PC-3 (cell line): ENCODE results near the gene MORC1. TPM values are rescaled to one million over a fixed set of nuclear protein-coding genes. Genes with fewer than 3 reads are reported as not detected.

Experiments
- ATAC-seq: fragments of 200-7000 bp; cut with Tn5 transposase; 2 replicates; pipeline ENCODE4 v1.9.1; 2020; ENCODE audit warnings: mild to moderate bottlenecking, moderate library complexity
- BruUV-seq: library from RNA; stranded (reverse); fragments of 400-500 nt; replicated peaks from 2 replicates; lab custom pipeline; 2021; lab: Mats Ljungman, UMichigan
- CTCF ChIA-PET: fragments of 300-600 bp; sonication (Branson Sonifier 250); formaldehyde crosslinking; loops from one replicate; lab custom pipeline; 2022; ENCODE audit warnings: antibody characterized with exemption; lab: Charles Lee
- POLR2A ChIA-PET: fragments of 300-600 bp; sonication (Branson Sonifier 250); formaldehyde crosslinking; loops from one replicate; lab custom pipeline; 2022; ENCODE audit warnings: antibody characterized with exemption; ENCODE audit not compliant: unreplicated experiment; lab: Charles Lee
- DNase-seq: peaks from one replicate; pipeline ENCODE4 v3.0.0-alpha.2; 2015
- H2AFZ ChIP-seq: fragments of 300-600 bp; sonication (generic); 2 replicates; pipeline ENCODE4 v1.6.0; 2016; ENCODE audit warnings: antibody characterized with exemption, low read length
- H3F3A ChIP-seq: fragments of 300-600 bp; sonication (generic); one replicate; pipeline ENCODE4 v1.6.0; 2017; ENCODE audit warnings: antibody characterized with exemption, low read length, control low read depth, mild to moderate bottlenecking; ENCODE audit not compliant: unreplicated experiment
- H3K27ac ChIP-seq: fragments of 300-600 bp; sonication (generic); 2 replicates; pipeline ENCODE4 v1.5.1; 2016; ENCODE audit warnings: mild to moderate bottlenecking, low read length
- H3K27me3 ChIP-seq: fragments of 300-600 bp; sonication (generic); 2 replicates; pipeline ENCODE4 v1.6.1; 2016; ENCODE audit warnings: low read length, mixed read lengths
- H3K36me3 ChIP-seq: fragments of 300-600 bp; sonication (generic); 2 replicates; pipeline ENCODE4 v1.6.1; 2016; ENCODE audit warnings: low read depth, mixed run types, low read length, mixed read lengths
- H3K4me1 ChIP-seq: fragments of 300-600 bp; sonication (generic); 2 replicates; pipeline ENCODE4 v1.5.1; 2016; ENCODE audit warnings: low read length; ENCODE audit not compliant: insufficient read depth
- H3K4me2 ChIP-seq: fragments of 300-600 bp; sonication (generic); 2 replicates; pipeline ENCODE4 v1.6.0; 2016; ENCODE audit warnings: low read length
- H3K4me3 ChIP-seq: fragments of 300-600 bp; sonication (generic); 2 replicates; pipeline ENCODE4 v1.5.1; 2016; ENCODE audit warnings: mild to moderate bottlenecking, low read length, mixed read lengths
- H3K79me2 ChIP-seq: fragments of 300-600 bp; sonication (generic); 2 replicates; pipeline ENCODE4 v1.6.1; 2017; ENCODE audit warnings: low read length, mixed read lengths
- H3K9ac ChIP-seq: fragments of 300-600 bp; sonication (generic); 2 replicates; pipeline ENCODE4 v1.6.0; 2016; ENCODE audit warnings: mild to moderate bottlenecking, low read length
- H3K9me2 ChIP-seq: fragments of 300-600 bp; sonication (generic); replicated peaks from 2 replicates; pipeline ENCODE4 v1.6.1; 2016; ENCODE audit warnings: mixed run types, low read length, mixed read lengths
- H3K9me3 ChIP-seq: fragments of 300-600 bp; sonication (generic); 2 replicates; pipeline ENCODE4 v1.6.1; 2016; ENCODE audit warnings: low read length, mixed read lengths
- H4K20me1 ChIP-seq: fragments of 300-600 bp; sonication (generic); 2 replicates; pipeline ENCODE4 v1.6.1; 2016; ENCODE audit warnings: low read length, mixed read lengths
- EZH2 ChIP-seq: fragments of 300-600 bp; sonication (generic); IDR thresholded peaks from one replicate; pipeline ENCODE4 v1.6.1; 2017; ENCODE audit warnings: antibody characterized with exemption, mild to moderate bottlenecking, low read length; ENCODE audit not compliant: unreplicated experiment
- EZH2phosphoT487 ChIP-seq: fragments of 300-600 bp; sonication (generic); IDR thresholded peaks from 2 replicates; pipeline ENCODE4 v1.6.1; 2018; ENCODE audit warnings: mild to moderate bottlenecking, antibody characterized with exemption, low read length, borderline replicate concordance
- intact Hi-C: fragments of 100-400 bp; cut with micrococcal nuclease; formaldehyde crosslinking; loops from 2 replicates; pipeline ENCODE4 v1.9.0; 2023
- total RNA-seq: library from RNA; depleted of rRNA; stranded (reverse); fragments of >200 nt; gene quantifications from 2 replicates; pipeline ENCODE4 v1.2.3, GENCODE V29; 2014
- TF ChIP-seq, protein P1 (sequence below): fragments of 300-600 bp; sonication (generic); conservative IDR thresholded peaks from 2 replicates; pipeline ENCODE4 v1.5.1; 2017; ENCODE audit warnings: antibody characterized with exemption, low read depth, mild to moderate bottlenecking, low read length

Gene MORC1
- total RNA-seq, 1 experiment from 2014 or later: not detected

DNA sequence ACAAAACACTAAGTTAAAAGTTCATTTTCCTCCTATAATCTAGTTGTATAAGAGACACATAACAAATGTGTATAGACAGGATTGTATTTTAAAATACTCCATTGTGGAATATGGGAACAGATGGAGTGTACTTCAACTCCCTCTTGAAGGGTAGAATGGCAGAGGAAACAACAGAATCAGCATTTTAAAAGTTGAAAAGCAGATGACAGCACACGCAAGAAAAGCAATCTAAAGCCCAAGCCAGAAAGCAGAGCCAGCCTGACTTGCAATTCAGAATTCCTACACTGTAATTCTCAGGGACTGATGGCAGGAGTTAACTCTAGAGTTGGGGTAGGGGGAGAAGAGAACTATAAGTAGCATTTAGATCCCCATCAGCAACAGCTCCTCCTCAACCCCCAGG, 22.8 kb downstream of the MORC1 start:
- H2AFZ ChIP-seq: no peak overlapping the region
- H3K27me3 ChIP-seq: peaks cover 22% of the 10 kb centered on the region
- H4K20me1 ChIP-seq: no peaks in the 10 kb centered on the region
- intact Hi-C loops: no loop called here
- no peak overlapping the region for H3K27ac ChIP-seq
- no peak for ATAC-seq
- H3K9ac ChIP-seq: no peak overlapping the region
- no peak overlapping the region for H3K4me3 ChIP-seq
- ChIA-PET POLR2A (no interaction called here), CTCF (no interaction called here)
- BruUV-seq: no TSS peak
- H3K9me3 ChIP-seq: no peaks in the 10 kb centered on the region
- no peaks in the 10 kb centered on the region for H3K9me2 ChIP-seq
- H3K4me2 ChIP-seq: no peak overlapping the region
- no peaks in the 10 kb centered on the region for H3F3A ChIP-seq
- no peaks in the 10 kb centered on the region for H3K36me3 ChIP-seq
- TF ChIP-seq EZH2phosphoT487: no peak
- no peak for TF ChIP-seq EZH2
- TF ChIP-seq, protein P1, sequence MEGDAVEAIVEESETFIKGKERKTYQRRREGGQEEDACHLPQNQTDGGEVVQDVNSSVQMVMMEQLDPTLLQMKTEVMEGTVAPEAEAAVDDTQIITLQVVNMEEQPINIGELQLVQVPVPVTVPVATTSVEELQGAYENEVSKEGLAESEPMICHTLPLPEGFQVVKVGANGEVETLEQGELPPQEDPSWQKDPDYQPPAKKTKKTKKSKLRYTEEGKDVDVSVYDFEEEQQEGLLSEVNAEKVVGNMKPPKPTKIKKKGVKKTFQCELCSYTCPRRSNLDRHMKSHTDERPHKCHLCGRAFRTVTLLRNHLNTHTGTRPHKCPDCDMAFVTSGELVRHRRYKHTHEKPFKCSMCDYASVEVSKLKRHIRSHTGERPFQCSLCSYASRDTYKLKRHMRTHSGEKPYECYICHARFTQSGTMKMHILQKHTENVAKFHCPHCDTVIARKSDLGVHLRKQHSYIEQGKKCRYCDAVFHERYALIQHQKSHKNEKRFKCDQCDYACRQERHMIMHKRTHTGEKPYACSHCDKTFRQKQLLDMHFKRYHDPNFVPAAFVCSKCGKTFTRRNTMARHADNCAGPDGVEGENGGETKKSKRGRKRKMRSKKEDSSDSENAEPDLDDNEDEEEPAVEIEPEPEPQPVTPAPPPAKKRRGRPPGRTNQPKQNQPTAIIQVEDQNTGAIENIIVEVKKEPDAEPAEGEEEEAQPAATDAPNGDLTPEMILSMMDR: no peak
- no peak for DNase-seq
- H3K79me2 ChIP-seq: no peaks in the 10 kb centered on the region
- no peaks in the 10 kb centered on the region for H3K4me1 ChIP-seq

DNA sequence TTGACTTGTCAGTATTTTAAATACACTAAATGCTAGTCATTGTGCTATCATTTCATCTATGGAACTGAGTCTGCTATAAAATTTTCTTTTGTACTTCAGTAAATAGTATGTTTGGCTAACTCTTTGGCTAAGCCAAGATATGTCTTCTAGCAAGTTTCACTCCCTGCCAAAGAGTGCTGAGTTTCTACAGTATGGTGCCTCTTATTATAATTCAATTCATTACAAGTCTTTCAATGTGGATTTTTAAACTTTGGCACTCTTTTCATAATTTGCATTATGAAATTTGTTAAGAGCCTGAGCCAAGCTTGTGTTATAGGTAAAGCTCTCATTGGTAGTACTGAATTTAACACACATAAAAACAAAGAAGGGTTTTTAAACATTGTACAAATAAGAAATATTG, 24.4 kb downstream of the MORC1 start:
- ATAC-seq (no peak), DNase-seq (no peak)
- intact Hi-C loops: no loop called here
- H2AFZ ChIP-seq: no peak overlapping the region
- H3K4me3 ChIP-seq: no peak overlapping the region
- no TSS peak for BruUV-seq
- no peaks in the 10 kb centered on the region for H3K9me2 ChIP-seq
- H3F3A ChIP-seq: no peaks in the 10 kb centered on the region
- no peak overlapping the region for H3K27ac ChIP-seq
- no peaks in the 10 kb centered on the region for H4K20me1 ChIP-seq
- no peak overlapping the region for H3K9ac ChIP-seq
- no peaks in the 10 kb centered on the region for H3K79me2 ChIP-seq
- no peaks in the 10 kb centered on the region for H3K9me3 ChIP-seq
- H3K36me3 ChIP-seq: no peaks in the 10 kb centered on the region
- H3K4me1 ChIP-seq: no peaks in the 10 kb centered on the region
- no peak for TF ChIP-seq EZH2phosphoT487
- TF ChIP-seq, protein P1: no peak
- no peak for TF ChIP-seq EZH2
- H3K27me3 ChIP-seq: peaks cover 31% of the 10 kb centered on the region
- ChIA-PET CTCF (no interaction called here), POLR2A (no interaction called here)
- no peak overlapping the region for H3K4me2 ChIP-seq

GRCh38 chr3:109091846-109092245, 26.1 kb downstream of the MORC1 start:
- Histone ChIP-seq H2AFZ (no peak overlapping the region), H3K36me3 (no peaks in the 10 kb centered on the region), H4K20me1 (no peaks in the 10 kb centered on the region), H3K9me2 (no peaks in the 10 kb centered on the region), H3K79me2 (no peaks in the 10 kb centered on the region), H3K4me2 (no peak overlapping the region), H3F3A (no peaks in the 10 kb centered on the region), H3K27ac (no peak overlapping the region), H3K9ac (no peak overlapping the region), H3K4me3 (no peak overlapping the region), H3K27me3 (peaks cover 36% of the 10 kb centered on the region), H3K4me1 (no peaks in the 10 kb centered on the region), H3K9me3 (no peaks in the 10 kb centered on the region)
- ChIA-PET POLR2A (no interaction called here), CTCF (no interaction called here)
- ATAC-seq (no peak), DNase-seq (no peak)
- intact Hi-C loops: no loop called here
- TF ChIP-seq EZH2phosphoT487: no peak
- TF ChIP-seq, protein P1: no peak
- TF ChIP-seq EZH2: no peak
- no TSS peak for BruUV-seq
